GM18517 (cell line): ENCODE measurements around the gene MAPRE3.

Experiments
- ATAC-seq: cut with Tn5 transposase; IDR thresholded peaks from one replicate; pipeline ENCODE4 v1.9.1; 2021; ENCODE audit warnings: mild to moderate bottlenecking, moderate library complexity; ENCODE audit not compliant: unreplicated experiment

Gene MAPRE3

DNA sequence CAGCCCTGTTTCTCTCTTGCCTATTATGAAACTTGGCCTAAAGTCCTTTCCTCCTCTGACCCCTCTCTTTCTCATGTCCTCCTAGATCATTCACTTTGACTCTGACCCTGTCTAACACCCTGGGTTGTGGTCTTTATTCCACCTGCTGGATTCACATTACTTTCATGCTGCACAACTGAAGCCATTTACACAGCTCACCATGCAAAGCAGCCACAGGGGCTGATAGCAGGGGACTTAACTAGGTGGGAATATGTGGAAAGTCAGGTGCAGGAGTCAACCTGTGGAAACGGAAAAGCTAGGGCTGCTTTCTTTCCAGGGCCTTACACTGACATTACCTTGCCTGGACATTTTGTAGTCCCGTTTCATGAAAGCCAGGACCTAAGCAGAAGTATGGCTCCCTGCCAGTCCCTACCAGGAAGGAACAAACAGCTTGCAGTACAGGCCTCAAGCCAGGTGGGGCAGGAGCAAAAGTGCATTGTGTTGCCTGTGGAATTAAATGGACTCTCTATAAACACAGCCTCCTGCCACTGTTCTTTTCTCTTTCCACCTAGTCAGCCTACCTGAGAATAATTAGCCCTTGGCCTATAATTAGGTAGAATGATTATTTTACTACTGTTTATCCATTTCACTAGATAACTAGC lies 11.8 kb downstream of the MAPRE3 start:
- no peak for ATAC-seq

DNA sequence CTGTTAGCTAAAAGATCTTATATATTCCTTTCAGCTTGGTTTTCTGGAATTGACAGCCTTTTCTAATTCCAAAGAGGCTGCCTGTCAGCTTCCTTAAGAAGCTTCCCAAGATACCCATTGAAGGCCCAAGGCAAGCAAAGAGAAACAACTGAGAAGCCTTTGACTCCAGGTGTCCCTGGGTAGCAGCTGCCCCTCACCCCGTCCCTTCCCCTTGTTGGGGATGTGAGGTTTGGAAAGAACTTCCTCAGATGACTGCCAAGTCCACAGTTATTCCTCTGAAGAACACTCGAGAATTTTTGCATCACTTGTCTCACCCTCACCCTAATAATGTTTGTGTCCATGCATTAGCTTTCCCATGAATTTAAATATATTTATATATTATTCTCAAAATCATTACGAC lies 13.3 kb downstream of the MAPRE3 start:
- ATAC-seq = no peak

DNA sequence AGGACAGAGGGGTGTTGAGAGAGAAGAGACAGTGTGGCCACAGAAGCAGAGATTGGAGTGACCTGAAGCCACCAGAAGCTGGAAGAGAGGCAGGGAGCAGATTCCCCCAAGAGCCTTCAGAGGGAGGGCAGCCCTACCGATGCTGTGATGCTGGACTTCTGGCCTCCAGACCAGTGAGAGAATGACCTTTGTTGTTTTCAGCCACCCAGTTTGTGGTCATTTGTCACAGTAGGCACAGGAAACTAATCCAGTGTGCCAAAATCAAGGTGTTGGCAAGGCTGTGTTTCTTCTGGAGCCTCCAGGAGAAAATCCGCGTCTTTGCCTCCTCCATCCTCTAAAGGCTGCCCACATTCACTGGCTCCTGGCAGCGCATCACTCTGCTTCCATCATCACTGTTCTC lies 15.4 kb downstream of the MAPRE3 start:
- ATAC-seq = no peak

DNA sequence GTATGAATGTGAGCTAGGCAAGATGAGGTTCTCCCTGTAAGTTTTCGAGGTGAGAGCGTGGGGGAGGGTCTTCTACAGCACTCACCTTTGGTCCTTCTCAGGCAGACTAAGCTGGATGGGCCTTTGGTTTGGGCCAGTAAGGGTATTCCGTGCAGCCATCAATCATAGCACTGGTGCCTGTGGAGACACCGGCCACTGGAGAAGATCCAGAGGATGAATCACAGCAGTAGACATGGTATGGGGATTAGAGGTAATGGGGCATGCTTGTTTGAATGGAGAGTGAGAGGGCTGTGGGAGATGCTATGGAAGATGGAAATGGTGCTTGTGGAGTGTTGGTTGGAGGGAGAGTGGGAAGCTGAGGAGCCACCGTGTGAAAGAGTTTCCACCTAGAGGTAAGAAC lies 16.1 kb downstream of the MAPRE3 start:
- no peak for ATAC-seq

DNA sequence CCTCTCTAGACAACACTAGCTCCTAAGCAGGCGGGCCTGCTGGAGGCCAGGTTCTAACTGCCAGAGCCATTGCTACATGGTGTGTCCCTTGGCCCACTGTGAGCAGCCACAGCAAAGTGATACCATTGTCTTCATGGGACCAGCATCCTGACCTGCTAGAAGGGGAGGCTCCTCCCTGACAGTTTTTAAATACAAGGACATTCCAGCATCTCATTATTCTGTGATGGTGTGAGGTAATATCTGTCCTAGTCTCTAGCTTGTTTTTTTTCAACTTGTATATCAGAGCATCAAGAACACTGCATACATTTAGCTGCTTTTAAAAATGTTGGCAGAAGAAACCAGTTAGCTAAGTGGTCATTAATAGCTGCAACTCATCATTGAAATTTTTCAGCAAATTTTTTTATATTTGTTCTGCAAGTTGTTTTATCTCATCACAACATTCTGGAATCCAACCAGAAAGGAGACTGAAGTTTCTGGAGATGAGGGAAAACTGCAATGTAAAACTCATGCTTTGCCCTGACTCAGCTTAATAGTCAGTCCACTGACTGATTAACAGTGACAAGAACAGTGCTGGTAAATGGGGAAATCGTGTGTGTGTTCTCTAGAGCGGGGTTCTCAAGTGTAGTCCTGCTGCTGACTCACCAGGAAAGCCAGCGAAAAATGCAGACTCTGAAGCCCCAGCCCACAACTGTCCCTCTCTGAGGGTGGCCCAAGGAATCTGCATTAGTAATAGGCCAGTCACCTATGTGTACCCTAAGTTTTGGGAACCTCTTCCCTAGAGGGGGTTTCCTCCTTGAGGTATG lies 17.8 kb downstream of the MAPRE3 start:
- ATAC-seq = no peak

DNA sequence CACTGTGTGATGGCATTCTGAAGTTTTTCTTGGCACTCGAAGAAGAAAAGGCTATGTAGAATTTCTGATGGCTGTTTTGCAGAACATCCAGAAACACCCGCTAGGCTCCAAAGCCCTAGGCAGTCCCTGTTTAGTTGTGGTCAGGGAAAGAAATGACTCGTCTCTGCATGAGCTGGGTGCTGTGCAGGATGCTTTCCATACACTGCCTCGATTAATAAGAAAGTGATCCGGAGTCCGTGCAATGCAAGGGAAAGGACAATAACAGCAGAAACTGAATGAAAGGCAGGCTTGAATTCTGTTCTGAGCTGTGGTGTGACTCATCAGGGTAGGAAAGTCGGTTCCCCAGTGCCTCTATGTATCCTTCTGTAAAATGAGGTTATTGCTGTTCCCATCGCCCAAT lies 18.7 kb downstream of the MAPRE3 start:
- ATAC-seq = no peak

DNA sequence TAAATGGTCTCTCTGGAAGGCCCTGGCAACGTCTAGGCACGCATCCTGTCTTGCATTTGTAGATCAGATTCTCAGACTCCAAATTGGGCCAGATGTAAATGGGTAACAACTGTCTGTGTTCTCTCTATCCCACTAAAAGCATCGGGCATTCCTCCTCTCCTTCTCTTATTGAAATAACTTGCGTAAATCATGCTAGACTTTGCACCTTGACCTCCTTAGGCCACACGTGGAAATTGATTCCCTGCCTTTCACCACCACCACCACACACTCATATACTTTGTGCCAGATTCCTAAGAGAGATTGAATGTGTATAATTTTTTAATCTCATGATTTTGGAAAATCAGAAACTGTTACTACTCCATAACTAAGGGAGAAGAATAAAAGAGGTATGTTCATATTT lies 21.3 kb downstream of the MAPRE3 start:
- ATAC-seq = no peak

DNA sequence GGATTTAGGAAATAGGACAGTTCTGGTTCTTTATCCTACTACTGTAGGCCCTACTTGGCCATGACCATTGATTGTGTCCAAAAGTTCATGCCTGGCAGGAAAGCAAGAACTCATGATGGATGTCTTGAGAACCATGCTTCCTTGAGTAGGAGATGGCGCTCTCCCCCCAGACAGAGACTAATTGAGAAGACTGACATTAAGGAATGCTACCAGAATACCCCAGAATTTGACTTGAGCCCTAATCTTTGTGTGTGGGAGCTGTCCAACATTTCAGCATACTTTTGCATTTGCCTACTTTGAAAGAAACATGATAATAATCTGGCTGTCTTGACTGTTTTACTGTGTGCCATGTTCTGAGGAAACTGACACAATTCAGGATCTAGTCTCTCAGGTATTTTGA lies 23.3 kb downstream of the MAPRE3 start:
- ATAC-seq = no peak

DNA sequence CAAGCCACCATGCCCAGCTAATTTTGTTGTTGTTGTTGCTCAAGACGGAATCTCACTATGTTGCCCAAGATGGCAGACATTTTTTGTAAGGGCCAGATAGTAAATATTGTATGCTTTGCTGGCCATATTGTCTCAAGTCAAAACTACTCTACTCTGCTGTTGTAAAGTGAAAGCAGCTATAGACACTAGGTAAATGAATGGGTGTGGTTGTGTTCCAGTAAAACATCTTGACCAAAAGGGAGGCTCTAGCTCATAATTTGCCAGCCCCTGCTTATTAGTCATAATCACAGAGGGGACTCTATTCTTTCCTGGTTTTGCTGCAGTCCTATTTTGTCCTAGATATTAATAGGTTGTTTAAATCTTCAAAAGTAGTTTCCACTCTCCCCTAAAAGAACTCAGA lies 24.5 kb downstream of the MAPRE3 start:
- ATAC-seq = no peak

DNA sequence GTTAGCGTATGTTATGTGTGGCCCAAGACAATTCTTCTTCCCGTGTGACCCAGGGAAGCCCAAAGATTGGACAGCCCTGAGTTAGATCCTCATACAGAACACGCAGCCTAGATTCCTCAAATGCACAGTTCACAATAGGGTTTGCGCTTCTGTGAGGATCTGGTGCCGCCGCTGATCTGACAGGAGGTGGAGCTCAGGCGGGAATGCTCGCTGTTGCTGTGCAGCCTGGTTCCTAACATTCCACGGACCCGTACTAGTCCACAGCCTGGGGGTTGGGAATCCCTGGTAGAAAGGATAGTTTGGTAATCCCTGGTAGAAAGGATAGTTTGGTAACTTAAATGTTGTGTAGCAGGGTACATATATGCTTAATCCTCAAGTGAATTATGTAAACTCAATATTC lies 27.0 kb downstream of the MAPRE3 start:
- ATAC-seq = no peak

DNA sequence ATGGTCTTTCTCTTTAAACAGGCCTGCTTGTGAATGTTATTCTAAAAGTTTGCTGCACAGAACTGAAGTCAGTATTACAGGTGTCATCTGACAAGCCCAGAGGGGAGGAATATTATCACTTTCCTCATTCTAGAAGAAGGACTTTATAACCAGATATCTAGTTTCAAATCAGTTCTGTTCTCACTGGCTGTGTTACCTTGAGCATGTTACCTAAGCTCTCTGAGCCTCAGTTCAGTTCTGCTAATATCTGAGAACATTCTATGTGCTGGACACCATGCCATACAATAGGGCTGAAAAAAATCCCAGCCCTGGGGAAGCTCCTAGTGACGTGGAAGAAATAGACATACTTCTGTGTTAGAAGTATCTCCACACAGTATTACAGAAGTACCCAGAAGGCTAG lies 27.9 kb downstream of the MAPRE3 start:
- ATAC-seq = no peak

DNA sequence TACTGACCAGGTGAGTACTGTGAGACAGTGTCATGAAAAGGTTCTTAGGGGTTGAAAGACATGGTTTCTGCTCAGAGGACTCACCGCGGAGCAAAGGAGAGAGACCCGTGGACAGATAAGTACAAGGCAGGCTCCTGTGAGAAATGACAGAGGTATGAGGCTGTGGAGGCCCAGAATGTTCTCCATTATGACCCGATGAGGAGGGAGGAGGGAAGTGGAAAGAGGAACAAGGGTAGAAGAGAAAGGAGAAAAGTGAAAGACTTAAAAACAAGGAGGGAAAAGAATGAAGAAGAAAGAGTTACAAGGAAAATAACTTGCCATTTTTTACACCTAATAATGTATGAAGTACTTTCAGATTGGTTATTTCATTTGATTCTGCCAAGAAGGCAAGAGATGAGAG lies 29.8 kb downstream of the MAPRE3 start:
- no peak for ATAC-seq

DNA sequence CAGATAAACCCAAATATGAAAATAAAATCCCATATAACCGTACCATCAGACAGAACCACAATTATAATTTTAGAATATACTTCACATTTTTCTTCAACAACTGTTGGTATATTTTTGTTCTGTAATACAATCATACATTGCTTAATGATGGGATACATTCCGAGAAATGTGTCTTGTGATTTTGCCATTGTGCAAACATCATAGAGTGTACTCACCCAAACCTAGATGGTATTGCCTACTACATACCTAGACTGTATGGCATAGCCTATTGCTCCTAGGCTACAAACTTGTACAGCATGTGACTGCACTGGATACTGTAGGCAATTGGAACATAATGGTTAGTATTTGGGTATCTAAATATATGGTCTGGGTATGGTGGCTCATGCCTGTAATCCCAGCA lies 30.6 kb downstream of the MAPRE3 start:
- ATAC-seq = no peak

DNA sequence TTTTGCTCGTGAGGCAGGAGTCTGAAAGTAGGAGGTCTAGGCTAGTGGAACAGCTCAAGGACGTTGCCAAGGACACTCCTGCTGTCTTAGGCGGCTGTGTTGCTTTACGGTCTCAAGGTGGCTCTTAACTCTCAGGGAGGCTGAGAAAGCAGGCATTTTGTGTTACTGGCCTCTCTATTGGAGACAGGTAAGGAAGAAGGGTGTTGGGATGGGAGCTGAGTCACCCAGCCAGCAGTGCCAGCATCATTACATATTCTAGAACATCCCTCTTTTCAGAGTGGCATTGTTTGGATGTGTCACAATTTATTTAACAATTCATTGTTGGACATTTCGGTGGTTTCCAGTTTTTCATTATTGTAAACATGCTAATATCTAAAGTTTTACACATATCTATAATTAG lies 31.5 kb downstream of the MAPRE3 start:
- ATAC-seq = no peak

DNA sequence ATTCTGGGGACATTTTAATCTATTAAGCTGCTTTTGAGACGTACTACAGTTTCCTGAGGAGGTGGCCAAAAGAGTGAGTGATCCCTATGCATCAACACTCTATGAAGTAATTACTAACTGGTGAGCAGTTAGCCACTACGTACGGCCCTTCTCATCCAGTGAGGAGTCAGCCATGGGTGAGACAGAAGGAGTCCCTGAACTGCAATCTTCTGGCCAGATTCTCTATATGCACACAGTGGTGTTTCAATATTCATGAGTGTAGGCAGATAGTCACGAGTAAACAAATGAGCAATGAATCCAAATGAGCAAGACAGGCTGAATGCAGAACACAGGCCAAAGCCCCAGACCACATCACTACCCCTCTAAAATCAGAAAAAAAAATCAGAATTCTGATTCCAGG lies 32.6 kb downstream of the MAPRE3 start:
- ATAC-seq = no peak

DNA sequence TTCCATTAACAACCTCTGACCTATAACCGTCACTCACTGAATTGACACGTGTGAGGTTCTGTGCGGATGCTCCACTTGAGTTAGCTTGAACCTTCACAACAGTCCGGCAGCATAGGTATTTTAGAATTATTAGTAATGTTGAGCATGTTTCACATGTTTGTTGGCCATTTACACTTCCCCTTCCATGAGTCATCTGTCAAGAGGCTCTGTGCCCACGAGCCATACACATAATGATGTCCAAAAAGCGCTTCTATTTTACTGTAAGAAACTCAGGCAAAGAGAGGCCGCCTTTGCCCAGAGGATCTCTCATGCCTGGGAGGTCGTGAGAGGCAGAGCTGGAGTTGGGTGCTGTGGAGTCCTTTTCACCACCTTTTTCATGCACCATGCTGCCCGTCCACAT lies 33.4 kb downstream of the MAPRE3 start:
- no peak for ATAC-seq

DNA sequence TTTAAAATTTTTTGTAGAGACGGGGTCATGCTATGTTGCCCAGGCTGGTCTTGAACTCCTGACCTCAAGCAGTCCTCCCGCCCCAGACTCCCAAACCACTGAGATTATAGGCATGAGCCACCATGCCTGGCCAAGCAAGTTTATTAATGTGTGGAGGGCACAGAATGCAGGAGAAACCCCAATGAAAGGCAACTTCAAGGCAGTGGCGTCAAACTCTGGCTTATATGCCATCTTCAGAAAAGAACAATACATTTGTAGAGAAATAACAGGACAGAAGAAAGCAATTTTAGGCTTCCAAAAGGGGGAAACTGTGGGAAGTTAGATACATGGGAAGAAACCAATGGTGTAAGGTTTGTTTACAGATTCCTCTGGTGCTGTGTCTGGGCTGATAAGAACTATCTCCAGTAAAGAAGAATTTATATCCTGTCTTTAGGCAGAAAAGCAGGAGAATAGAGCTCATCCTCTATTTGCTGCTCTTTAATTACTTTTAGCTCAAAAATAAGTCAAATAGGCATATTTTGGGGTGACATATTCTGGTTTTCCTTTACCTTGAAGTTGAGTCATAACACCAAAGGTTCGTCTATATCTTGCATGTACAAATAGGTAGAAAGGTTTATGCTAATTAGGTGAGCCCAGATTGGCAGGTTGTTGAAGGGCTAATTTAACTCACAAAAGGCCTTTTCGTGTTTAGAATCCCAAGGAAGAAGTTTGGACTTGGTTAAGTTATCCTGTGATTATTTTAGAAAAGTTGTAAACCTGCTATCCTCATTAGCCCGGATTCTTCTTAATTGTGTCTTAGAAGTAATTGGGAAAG lies 36.4 kb downstream of the MAPRE3 start:
- no peak for ATAC-seq

DNA sequence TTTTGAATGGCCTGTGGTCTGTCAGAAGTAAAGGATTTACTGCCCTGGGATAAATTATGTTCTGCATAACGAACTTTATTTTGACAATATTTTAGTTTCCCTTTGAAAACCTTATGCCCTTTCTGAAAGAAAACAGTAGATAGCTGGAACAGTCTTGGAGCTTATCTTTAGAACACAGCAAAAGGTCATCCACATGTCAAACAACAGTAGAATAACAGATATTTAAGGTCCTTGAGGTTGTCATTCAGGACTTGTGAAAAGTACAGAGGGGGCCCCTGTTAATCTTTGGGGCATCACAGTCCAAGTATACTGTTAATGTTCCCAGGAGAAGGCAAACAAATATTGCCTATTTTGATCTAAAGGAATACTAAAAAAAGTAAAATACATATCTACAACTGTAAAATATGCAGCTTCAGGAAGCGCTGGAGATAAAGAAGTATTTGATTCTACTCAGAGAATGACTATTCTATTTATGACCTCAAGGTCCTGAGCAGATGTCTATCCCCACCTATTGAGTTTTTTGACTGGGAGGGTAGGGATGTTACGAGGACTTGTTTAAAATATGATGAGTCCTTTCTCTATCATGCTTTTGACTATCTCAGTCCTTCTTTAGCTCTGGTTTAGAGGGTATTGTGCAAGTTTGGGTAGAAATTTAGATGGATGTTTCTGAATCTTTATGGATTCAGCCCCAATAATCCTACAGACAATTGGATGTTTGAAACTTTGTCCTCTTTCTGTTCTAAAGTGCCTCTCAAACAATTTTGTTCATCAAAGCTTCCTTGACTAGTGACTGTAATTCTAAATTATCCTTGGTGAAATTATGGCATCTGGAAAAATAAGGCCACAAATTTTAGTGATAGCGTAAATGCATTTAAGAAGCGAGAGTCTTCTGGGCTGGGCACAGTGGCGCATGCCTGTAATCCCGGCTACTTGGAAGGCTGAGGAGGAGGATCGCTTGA lies 37.3 kb downstream of the MAPRE3 start:
- ATAC-seq = no peak

DNA sequence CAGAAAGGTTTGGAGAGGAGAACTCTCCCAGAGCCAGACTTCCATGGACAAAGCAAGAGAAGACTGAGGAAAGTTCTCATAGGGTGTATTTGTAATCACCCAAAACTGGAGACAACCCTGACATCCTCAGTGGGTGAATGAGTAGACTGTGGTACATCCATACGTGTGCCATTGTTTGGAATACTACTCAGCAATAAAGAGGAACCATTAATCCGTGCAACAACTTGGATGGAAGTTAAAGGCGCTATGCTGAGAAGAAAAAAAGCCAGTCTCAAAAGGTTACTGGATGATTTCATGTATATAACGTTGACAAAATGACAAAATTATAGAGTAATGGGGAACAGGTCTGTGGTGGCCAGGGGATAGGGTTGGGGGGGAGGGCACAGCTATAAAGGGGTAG lies 38.2 kb downstream of the MAPRE3 start:
- ATAC-seq = no peak

DNA sequence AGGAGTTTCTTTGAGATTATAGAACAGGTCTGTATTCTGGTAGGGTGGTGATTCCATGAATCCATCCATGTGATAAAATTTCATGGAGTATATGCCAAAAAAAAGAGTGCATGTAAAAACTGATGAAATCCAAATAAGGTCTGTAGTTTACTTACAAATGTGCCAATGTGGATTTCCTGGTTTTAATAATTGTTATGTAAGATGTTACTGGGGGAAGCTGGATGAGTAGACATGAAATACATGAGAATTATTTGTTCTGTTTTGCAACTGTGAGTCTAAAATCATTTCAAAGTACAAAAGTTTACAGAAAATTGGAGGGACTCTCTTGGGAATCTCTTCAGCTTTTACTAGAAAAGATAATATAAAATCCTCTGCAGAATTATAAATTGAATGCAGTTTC lies 38.6 kb downstream of the MAPRE3 start:
- no peak for ATAC-seq

DNA sequence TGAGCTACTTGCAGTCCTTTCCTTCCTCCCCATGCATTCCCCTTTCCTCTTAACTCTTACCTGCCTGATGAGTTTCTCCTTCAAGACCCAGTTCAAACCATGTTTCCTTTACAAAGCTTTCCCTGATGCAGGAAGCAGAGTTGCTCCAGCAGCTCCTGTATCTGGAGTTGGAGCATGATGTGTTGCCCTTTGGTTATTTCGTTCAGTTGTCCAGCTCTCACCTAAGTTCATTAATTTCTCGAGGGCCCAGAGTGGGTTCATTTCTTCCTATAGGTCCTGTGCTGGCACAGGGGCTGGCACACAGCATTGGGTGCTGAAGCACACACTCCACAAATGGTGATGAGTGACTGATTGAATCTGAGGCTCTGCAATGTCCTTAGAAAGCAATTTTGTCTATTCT lies 39.3 kb downstream of the MAPRE3 start:
- ATAC-seq = no peak
